EH (cell line): ENCODE results near the gene TUBB1.
A peak's percentile ranks its signal among the peaks of the same experiment; 100 is the strongest.
"Not testable (repeated sequence)": the region's sequence is repeated elsewhere in the genome, so short reads cannot be mapped to it uniquely, and the experiment has no call there.

Experiments
- DNase-seq: peaks from one replicate; pipeline ENCODE4 v3.0.0-alpha.2; 2015; ENCODE audit warnings: low read depth

The TUBB1 gene

DNA sequence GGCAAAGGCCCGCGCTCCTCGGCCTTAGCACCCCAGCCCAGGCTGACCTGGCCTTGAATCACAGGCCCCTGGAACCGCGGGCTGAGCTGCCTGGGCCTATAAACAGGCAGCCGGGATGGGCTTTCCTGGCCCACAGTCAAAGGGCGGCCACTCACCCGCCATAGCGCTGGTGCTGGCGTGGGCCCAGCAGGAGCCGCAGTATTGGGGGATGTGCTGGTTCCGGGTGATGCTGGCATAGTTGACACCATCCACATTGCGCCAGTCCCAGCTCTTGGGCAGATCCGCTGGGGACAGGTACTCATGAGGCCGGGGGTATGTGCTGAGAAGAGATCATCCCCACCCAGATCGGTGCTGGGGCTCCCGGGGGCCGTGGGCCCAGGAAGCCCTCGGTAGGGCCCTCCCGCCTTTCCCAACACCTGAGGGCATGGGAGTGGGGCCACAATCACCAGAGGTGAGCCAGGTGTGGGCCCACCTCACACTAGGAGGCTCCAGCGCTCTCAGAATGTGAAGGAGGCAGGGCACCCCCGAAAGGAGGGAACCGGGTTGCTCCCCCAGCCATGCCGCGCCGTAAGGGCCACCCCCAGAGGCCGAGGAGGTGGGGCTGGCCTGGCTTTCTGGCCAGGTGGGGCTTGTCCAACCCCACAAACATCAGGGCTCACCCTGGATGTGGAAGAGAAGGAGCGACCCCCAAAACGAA, 12.9 kb upstream of the TUBB1 start:
- DNase-seq: peak; percentile 23

DNA sequence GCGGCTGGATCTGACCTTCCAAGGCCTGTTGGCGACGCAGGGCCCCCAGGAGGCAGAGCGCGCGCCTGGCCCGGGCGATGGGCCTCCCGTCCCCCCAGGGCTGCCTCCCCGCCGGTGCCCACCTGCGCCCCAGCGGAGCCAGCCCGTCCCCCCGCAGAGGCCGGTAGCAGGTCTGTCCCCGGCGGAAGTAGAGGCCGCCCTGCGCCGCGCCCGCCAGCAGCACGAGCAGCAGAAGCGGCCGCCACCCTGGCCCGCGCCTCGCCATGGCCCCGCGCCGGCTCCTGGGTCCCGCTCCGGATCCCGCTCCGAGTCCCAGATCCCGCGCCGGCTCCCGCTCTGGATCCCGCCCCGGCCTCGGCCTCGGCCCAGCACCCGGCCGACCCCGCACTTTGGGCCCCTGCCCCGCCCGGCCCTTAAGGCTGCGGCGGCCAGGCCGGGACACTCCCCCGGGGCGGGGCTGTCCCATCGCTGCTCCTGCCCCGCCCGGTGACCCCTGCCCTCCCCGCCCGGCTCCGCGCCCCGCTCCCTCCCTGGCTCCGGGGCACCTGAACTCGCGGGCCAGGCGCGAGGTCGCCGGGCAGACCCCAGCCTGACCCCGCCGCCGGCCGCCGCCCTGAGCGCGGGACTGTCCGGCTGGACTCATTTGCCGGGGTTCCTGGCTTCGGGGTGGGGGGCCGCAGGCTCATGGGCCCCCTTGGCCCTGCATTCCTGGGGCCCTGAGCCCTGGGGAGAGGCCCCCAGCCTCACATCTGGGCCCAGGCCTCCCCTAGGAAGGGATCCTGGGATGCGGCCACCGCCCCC, 12.2 kb upstream of the TUBB1 start, which contains the start of gene CTSZ:
TSS of gene CTSZ (minus strand) at position 391 of the 801 bp plus-strand sequence. CDS start at position 265, 126 bp downstream.
- DNase-seq: peak; percentile 53

DNA sequence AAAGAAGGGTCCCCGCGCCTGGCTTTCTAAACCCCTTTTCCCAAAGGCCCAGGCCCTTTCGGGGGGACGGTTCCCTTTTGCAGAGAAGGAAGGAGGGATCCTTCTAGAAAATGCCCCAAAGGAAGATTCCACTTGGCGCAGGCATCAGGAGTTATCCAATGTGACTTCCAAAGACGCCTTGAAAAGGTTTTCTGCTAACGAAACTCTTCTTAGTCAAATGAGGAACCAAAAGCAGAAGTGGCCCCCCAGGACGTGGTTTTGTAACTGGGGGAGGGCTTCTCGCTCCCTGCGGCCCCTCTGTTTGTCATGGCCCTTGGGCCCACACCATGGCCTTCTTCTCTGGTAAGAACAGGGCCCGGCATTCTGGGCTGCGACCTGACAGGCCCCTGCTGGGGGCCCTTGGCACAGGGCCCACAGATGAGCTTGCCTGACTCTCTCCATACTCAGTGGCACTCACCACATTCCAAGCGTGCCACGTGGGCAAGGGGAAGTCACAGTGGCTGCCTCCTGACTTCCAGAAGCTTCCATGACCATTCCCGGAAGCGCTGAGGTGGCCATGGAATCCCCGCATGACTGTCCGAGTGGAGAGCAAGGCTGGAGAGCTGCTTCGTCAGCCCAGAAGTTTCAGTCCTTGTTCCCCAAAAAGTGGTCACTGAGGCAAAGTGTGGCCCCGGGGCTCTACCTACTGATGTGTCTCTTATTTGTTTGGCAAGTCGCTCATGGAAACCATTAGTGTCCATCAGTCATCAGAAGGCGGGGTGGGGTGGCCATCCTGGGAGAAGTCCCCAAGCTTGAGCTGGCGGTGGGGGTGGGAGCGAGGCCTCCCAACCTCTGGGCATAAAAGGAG, 11.3 kb upstream of the TUBB1 start:
- DNase-seq: no peak

DNA sequence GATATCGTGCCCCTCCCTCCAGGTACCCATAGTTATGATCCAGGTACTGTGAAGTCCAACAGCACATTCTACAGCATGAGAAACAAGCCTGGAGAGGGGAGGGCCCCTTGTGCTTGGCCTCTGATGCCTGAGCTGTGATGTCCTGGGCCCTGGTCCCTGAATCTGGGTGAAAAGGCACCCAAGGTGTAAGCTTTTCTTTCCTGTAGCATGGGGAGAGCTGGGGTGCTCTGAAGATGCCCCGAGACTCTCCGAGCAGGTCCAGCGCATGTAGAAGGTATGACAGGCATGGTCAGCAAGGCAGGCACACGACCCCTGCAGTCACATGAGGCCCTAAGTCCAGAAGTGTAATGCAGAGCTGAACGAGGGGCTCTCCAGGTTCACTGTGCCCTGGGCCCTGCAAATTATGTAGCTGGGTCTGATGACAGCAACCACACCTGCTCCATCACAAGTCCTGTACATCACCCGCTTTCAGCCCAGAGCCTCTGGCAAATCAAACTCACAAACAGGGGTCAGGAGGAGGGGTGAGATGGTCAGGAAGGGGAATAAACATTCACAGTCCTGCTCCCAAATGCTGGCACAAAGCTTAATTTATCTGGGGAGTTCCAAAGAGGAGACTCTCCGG, 10.4 kb upstream of the TUBB1 start:
- no peak for DNase-seq

DNA sequence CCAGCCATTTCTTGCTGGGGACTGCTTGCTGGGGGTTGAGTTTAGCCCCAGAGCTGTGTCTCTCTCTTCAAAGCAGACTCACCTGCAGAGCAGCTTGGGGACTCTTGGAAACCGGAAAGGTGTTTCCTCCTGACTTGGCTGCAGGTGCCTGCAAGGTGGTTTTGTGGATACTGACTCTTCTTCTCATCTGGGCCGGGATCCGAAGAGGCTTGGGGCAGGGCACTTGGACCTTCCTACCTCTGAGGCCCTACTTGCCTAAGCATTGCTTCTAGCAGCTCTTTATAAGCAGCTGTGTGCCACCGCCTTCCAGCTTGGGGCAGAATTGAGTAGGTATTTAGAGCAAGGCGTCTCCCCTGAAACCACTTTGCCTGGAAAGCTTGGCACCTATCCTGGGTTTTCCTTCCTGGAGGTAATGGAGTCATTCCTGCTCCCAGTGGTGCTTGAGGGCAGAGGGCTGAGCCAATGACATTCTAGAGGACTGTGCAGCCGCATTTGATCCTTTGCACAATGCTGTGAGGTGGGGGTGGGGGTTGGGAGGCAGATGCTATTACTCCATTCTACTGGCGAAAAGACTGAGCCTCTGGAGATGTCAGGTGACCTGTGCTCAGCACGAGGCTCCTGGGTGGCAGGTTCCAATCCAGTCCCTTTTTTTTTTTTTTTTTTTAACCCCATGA, 8.8 kb upstream of the TUBB1 start:
- DNase-seq: no peak

DNA sequence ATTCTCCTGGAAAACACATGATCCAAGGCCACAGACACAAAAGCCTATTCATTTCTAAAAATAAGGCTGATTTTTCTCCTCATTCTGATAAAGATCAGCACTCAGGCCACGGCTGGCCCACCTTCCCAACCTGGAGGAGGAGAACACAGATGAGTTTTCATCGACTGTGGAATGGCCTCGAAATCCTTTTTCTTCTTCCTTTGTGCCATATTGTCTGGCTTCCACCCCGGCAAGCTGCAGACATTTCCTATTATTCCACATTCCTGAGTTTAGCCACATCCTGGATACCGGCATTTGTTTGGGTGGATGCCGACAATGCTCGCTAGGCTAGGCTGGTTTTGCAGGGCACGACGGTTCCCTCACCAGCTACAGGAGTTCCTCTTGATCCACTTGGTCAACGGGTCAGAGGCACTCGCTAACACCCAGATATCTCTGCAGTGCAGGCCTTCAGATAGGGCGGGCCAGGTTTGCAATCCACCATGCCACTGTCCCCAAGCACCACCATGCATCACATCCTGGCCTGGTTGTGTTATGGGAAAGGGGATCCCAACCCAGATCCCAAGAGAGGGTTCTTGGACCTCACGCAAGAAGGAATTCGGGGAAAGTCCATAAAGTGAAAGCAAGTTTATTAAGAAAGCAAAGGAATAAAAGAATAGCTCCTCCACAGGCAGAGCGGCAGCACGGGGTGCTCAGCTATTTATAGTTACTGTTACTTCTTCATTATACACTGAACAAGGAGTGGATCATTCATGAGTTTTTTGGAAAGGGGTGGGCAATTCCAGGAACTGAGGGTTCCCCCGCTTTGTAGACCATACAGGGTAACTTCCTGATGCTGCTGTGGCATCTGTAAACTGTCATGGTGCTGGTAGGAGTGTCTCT, 8.0 kb upstream of the TUBB1 start:
- peak; percentile 94 for DNase-seq

DNA sequence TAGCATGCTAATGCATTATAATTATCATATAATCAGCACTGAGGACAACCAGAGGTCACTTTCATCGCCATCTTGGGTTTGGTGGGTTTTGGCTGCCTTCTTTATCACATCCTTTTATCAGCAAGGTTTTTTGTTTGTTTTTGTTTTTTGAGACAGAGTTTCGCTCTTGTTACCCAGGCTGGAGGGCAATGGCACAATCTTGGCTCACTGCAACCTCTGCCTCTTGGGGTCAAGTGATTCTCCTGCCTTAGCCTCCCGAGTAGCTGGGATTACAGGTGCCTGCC, 7.4 kb upstream of the TUBB1 start:
- DNase-seq: not testable (repeated sequence)

DNA sequence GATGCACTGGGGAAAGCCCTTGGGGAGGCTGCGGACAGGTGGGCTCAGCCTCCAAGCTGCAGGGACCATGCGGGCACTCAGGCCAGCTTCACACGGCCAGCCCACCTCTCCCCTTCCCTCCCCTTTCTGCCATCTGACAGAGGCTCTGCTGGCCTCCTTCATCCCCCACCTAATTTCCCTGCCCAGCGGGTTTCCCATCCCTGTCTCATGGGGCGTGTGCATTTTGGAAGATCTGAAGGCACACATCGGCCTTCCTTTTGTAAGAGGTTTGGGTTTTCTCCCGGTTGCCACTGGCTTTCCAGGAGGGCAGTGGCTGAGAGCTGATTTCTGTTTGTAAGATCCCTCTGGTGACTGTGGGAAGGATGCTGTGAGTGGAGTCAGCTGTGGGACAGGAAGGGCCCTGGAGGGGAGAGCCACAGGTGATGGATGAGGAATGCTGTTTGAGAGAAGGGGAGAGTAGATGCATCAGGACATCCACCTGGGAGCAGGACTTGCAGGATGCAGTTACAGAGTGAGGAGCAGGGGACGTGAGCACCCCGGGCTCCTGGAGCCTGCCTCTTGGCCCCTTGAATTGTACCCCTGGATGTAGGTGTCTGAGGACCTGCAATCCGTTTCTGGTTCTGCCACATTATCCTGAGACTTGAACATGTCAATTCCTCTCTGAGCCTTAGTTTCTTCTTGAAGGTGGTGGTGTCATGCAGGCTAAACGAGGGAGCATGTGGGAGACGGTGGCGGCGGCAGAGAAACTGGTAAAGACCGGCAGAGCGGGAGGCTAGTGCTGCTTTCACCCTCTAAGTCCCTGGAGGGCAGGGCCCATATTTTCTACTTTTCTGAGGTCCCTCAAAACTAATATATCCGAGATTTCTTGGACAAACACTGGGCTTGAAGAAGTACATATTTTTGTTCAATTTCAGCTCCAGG, 5.9 kb upstream of the TUBB1 start:
- DNase-seq: no peak

DNA sequence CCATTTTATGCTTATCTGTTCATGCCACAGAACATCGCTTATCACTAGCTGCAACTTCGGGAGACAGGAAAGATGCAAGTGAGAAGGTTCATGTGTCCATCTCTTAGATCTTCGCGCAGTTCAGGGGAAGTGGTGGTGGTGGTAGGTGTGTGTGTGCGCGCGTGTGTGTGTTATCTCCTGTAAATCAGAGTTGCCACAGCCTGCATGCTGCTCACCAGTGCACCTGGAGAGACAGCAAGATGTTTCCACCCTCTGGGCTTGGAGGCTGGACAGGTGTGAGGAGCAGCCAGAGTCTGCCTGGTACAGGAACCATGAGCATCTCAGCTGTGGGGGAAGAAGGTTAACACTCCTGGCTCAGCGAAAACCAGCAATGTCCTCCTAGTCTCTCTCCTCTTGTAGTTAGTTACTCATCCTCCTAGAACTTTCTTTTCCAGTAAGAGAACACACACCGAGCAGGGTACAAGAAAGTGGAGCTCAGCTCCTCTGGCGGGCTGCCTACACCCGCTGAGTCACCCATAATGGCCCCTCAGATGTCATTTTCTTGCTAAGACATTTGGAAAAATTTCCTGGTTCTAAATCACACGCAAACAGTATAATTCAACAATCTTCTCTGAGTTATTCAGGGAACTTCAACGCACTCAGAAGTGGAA, 5.1 kb upstream of the TUBB1 start:
- DNase-seq: peak; percentile 91

DNA sequence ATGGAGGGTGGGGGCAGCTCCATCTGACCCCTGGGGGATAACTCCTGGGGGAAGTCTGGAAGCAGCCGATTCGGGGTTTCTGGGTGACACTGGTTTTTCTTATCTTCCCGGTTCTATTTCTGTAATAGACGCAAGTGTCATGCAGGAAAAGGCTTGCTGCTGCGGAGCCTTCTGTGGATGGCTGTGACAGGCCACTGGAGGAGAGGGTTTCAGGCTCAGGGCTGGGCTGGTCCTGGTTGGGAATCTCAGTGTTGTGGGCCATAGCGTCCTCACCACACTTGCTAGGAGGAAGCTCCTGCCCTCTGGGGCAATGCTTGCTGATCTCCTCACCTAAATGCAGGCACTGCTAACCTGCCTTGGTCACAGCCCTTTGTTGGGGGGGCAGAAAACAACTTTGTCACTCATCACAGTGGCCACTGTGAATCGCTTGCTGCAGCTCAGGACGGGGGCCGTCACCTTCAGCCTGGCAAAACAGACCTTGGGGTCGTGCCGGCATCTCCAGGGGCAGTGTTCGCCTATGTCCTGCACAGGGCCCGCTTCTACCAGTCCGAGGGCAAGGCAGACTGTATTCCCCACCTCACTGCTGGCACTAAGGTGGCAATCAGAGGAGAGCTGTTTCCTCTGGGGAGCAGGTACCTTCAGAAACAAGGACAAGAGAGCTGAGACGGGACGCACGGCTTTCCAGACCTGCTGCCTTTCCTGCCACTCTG, 4.4 kb upstream of the TUBB1 start:
- no peak for DNase-seq

DNA sequence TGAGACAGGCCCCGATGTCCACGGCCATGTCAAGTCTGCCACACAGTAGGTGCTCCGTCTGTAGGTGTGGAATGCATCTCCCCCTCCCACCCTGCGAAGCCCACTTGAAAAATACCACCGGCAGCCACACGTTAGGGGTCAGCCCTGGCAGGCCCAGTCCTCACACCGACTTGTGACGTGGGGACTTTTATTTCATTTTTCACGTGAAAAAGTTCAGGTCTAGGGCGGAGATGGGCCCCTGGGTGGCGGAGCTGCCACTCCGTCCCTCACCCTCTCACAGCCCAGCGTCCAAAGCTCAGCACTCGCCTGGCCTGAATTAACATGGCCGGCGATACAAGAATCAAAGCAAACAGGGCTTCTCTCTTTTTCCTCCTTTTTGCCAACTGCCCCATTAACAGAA, 3.8 kb upstream of the TUBB1 start:
- no peak for DNase-seq

DNA sequence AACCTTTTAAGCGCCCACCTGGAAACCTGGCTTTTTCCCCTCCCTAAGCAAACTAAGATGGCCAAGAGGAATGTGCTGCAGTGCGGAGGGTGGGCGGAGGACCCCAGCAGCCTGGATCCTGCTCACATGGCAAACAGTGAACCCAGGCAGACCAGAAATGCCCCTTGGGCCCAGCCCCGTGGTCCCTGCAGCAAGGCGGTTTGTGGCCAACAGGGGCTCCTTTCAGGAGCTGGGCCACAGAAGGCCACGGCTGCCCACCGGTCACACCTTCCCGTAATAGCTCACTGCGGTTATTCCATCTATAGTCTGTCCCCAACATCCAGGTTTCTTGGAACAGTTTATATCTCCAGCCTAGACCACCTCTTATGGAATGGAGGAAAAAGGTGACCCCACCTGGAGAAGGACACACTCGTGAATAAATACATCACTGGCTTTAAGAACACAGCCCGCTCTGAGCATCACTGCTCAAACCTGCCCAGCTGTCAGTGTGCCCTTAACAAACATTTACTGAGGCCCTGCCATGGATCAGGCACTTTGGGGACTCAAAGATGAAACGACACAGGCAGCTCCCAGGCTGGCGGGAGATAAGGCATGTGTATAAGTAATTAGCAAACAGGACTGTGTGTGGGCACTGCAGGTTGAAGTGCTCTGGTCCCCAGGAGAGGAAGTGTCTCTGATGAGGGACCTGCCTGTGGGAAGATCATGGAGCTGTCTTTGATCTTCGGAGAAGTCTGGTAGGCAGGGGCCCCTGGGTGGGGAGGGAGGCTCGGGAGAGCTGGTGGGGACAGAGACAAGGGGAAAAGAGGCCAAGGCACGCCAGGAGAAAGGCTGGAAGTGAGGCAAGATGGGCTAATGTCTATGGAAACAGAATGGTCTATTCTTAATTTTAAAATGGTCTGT, 3.2 kb upstream of the TUBB1 start:
- no peak for DNase-seq

DNA sequence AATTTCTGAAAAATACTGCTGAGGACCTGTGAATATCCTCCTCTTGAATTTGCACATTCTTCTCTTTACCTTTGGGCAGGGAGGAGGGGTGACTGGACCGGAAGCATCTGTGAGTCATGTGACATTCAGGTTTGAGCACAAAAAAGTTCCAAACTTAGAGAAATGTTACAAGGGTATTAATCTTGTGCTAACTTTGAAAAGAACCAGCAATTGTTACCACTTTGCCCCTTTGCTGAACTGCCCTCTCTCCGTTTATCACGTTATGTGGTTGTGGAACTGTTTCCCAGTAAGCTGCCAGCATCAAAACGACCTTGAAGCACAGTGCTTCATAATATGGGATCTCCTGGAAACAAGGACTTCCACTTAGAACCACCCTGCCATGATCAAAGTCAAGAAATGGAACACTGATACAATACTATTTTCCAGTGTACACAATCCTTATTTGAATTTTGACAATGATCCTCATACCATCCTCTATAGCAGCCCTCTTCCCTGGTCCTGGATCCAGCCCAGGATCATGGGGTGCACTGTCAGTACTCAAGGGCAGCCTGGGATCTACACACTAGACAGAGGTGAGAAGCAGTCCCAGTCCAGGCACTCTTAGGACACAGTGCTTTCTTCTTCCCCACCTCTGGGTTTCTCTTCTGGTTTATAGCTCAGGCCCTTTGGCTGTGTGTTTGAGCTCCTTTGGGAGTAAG, 2.3 kb upstream of the TUBB1 start:
- DNase-seq: no peak

DNA sequence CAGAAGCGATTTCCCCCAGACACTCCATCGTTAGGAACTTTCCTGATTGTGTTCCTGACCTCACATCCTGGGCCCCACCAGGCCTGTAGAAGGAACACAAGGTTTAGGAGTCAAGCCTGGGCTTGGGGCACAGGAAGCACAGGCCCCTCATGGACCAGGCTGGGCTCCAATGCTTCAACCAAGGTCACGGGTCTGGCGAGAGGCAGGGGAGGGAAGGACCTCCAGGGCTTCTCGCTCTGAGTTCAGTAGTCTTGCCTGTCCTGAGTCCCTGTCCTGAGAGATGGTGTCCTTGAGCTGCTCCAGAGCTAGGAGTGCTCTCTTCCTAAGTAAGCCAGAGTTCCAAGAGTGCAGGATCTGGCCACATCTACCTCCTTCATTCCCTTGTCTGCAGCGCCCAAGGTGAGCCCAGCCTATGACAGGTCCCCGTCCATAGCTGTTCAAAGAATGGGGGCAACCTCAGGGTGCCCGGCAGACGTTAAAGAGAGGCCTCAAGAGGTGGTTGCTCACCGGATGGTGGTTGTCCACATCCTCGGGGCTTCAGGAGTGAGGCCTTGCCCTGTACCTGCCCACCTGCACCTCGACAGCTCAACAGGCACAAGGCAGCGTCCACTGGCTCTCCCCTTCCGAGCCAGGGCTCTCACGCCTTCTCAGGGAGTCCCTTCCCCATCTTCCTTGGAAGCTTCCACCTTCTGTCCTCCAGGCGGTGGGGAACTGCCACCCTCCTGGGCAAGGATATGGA, 1.6 kb upstream of the TUBB1 start:
- no peak for DNase-seq

DNA sequence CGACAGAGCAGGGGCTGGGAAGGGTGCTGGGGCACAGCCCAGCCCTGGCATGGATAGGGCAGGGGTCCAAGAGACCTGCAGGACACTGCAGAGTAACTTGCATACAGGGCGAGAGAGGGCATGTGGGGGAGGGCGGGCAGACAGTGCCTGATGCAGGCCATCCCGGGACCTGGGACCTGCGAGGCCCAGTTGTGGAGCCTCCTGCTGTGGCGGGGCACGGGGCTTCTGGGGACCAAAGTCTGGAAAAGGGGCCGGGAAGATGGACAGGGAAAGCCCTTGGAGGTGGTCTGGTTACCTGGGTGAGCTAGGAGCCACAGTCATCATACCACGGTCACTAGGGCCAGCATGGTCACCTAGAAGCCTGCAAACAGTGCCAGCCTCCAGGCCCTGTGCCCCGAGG, 412 bp upstream of the TUBB1 start:
- DNase-seq: no peak

DNA sequence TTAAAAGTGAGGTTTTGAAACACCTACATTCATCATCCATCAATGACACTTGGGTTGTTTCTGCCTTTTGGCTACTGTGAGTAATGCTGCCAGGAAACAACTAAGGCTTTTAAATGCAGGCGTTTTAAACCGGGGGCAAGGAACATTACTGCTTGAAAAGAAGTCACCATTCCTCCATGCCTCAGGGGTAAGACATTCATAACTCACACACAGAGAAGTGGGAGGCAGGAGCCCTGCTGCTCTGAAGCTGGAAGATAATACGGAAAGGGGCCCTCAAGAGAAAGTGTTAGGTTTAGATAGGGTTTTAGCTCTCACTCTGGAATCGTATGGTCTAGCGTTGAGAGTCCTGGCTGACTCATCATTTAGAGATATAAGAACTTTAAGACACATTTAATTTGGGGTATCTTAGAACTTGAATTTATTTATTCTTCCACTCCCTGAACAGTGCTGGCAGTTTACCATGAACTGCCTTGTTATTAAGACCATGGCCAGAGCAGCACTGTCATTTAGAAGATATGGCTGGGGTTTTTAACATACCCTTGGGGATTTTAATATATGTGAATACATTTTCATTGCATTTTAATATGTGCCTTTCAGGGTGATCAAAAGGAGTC, 1.8 kb downstream of the TUBB1 start:
- DNase-seq: peak; percentile 65
